Measurements from ENCODE around the gene SORCS2.

SORCS2 gene

GRCh38 chr4:7197910-7198309 is 5.6 kb downstream of the SORCS2 start:
- DNase-seq (ENCODE audit: low read depth): no peak
- no peak overlapping the region for H3K4me3 ChIP-seq (ENCODE audit: control insufficient read depth, low read depth, low read length)
- TF ChIP-seq CTCF (IDR thresholded peaks at IDR 0.05; ENCODE audit: control insufficient read depth, insufficient read depth, low read depth, low read length, missing control alignments): no peak

- DNase-seq (ENCODE audit: low read depth): no peak
- H3K4me3 ChIP-seq (ENCODE audit: control insufficient read depth, low read depth, low read length): no peak overlapping the region
- TF ChIP-seq CTCF (IDR thresholded peaks at IDR 0.05; ENCODE audit: control insufficient read depth, insufficient read depth, low read depth, low read length, missing control alignments): no peak
Measured at GRCh38 chr4:7198440-7199128, 6.2 kb downstream of the SORCS2 start.

- no peak for TF ChIP-seq CTCF (IDR thresholded peaks at IDR 0.05; ENCODE audit: control insufficient read depth, insufficient read depth, low read depth, low read length, missing control alignments)
- DNase-seq (ENCODE audit: low read depth): no peak
- no peak overlapping the region for H3K4me3 ChIP-seq (ENCODE audit: control insufficient read depth, low read depth, low read length)
Measured at GRCh38 chr4:7199129-7199725, 6.9 kb downstream of the SORCS2 start.

GRCh38 chr4:7199771-7200441 is 7.6 kb downstream of the SORCS2 start:
- no peak for TF ChIP-seq CTCF (IDR thresholded peaks at IDR 0.05; ENCODE audit: control insufficient read depth, insufficient read depth, low read depth, low read length, missing control alignments)
- no peak overlapping the region for H3K4me3 ChIP-seq (ENCODE audit: control insufficient read depth, low read depth, low read length)
- no peak for DNase-seq (ENCODE audit: low read depth)

- H3K4me3 ChIP-seq (ENCODE audit: control insufficient read depth, low read depth, low read length): no peak overlapping the region
- TF ChIP-seq CTCF (IDR thresholded peaks at IDR 0.05; ENCODE audit: control insufficient read depth, insufficient read depth, low read depth, low read length, missing control alignments): no peak
- no peak for DNase-seq (ENCODE audit: low read depth)
Measured at GRCh38 chr4:7200801-7201200, 8.5 kb downstream of the SORCS2 start.

- DNase-seq (ENCODE audit: low read depth): no peak
- no peak for TF ChIP-seq CTCF (IDR thresholded peaks at IDR 0.05; ENCODE audit: control insufficient read depth, insufficient read depth, low read depth, low read length, missing control alignments)
- H3K4me3 ChIP-seq (ENCODE audit: control insufficient read depth, low read depth, low read length): no peak overlapping the region
Measured at GRCh38 chr4:7201420-7202305, 9.3 kb downstream of the SORCS2 start.
